SK-N-SH treated with all-trans-retinoic acid at 6 μM for 48 hours (cell line): ENCODE results near the gene POU4F3.

Experiments used
- CREB5 ChIP-seq: fragments of 250-450 bp; sonication (Bioruptor Pico); IDR thresholded peaks from 2 replicates; pipeline ENCODE4 v1.5.1; 2020; ENCODE audit warnings: low read depth, mild to moderate bottlenecking, moderate library complexity
- CSRNP3 ChIP-seq: fragments of 250-450 bp; sonication (Bioruptor Pico); IDR thresholded peaks from 2 replicates; pipeline ENCODE4 v1.5.1; 2021; ENCODE audit warnings: mild to moderate bottlenecking, moderate library complexity
- PATZ1 ChIP-seq: fragments of 250-450 bp; sonication (Bioruptor Pico); IDR thresholded peaks from 2 replicates; pipeline ENCODE4 v1.8.0; 2020; ENCODE audit warnings: mild to moderate bottlenecking, moderate library complexity, borderline replicate concordance
- TCF4 ChIP-seq: fragments of 250-450 bp; sonication (Bioruptor Pico); IDR thresholded peaks from 2 replicates; pipeline ENCODE4 v1.8.0; 2021; ENCODE audit warnings: mild to moderate bottlenecking, moderate library complexity, borderline replicate concordance
- ZFP30 ChIP-seq: fragments of 450-650 bp; formaldehyde crosslinking; IDR thresholded peaks from 2 replicates; pipeline ENCODE4 v1.5.0; 2022; ENCODE audit warnings: mild to moderate bottlenecking, moderate library complexity

- TF ChIP-seq ZFP30 (CRISPR knock-in tag) (no peak), CSRNP3 (CRISPR knock-in tag) (no peak), PATZ1 (CRISPR knock-in tag) (no peak), TCF4 (CRISPR knock-in tag) (no peak), CREB5 (no peak)
These were observed 42.4 kb upstream of the POU4F3 start for GRCh38 chr5:146296245-146296644.
